NCI-H1694 (cell line): ENCODE measurements around the gene TNS1.

Experiments
- DNase-seq: peaks from one replicate; lab custom pipeline; 2025; lab: John Stamatoyannopoulos, UW

TNS1 gene

GRCh38 chr2:217930761-217931563, 71.8 kb downstream of the TNS1 start:
- no peak for DNase-seq

- no peak for DNase-seq
Measured at GRCh38 chr2:217929757-217930707, 72.8 kb downstream of the TNS1 start.

- no peak for DNase-seq
Measured at GRCh38 chr2:217929272-217929671, 73.5 kb downstream of the TNS1 start.

- no peak for DNase-seq
Measured at GRCh38 chr2:217928324-217929181, 74.2 kb downstream of the TNS1 start.

- no peak for DNase-seq
Measured at GRCh38 chr2:217927601-217928323, 75.0 kb downstream of the TNS1 start.

GRCh38 chr2:217926801-217927200, 76.0 kb downstream of the TNS1 start:
- DNase-seq: no peak

- DNase-seq: no peak
Measured at GRCh38 chr2:217924346-217924901, 78.4 kb downstream of the TNS1 start.

- no peak for DNase-seq
Measured at GRCh38 chr2:217923007-217923686, 79.6 kb downstream of the TNS1 start.

GRCh38 chr2:217922101-217923006, 80.4 kb downstream of the TNS1 start:
- DNase-seq: no peak

GRCh38 chr2:217920879-217921603, 81.8 kb downstream of the TNS1 start:
- no peak for DNase-seq

GRCh38 chr2:217919781-217920351, 82.9 kb downstream of the TNS1 start:
- DNase-seq: no peak

- DNase-seq: no peak
Measured at GRCh38 chr2:217919204-217919603, 83.6 kb downstream of the TNS1 start.

GRCh38 chr2:217918308-217919024, 84.3 kb downstream of the TNS1 start:
- DNase-seq: no peak

- no peak for DNase-seq
Measured at GRCh38 chr2:217916504-217917254, 86.1 kb downstream of the TNS1 start.

- no peak for DNase-seq
Measured at GRCh38 chr2:217915706-217916105, 87.1 kb downstream of the TNS1 start.

- no peak for DNase-seq
Measured at GRCh38 chr2:217914878-217915277, 87.9 kb downstream of the TNS1 start.

- DNase-seq: no peak
Measured at GRCh38 chr2:217914078-217914477, 88.7 kb downstream of the TNS1 start.
